GM19397 (cell line): ENCODE data around the gene POLR2E.
"Not testable (repeated sequence)": the region's sequence is repeated elsewhere in the genome, so short reads cannot be mapped to it uniquely, and the experiment has no call there.

Source experiments
- ATAC-seq: cut with Tn5 transposase; IDR thresholded peaks from one replicate; pipeline ENCODE4 v1.9.1; 2021; ENCODE audit warnings: mild to moderate bottlenecking, moderate library complexity; ENCODE audit not compliant: unreplicated experiment

POLR2E gene

GRCh38 chr19:1094978-1095701 is at the start of gene POLR2E:
Gene POLR2E (minus strand): TSS chr19:1095375. CDS start chr19:1095315, 60 bp downstream.
- ATAC-seq, result peak; percentile 87

- ATAC-seq, result no peak
These were observed 49.6 kb upstream of the POLR2E start for GRCh38 chr19:1144741-1145140.

GRCh38 chr19:1143828-1144399 is 48.7 kb upstream of the POLR2E start:
- no peak for ATAC-seq

DNA sequence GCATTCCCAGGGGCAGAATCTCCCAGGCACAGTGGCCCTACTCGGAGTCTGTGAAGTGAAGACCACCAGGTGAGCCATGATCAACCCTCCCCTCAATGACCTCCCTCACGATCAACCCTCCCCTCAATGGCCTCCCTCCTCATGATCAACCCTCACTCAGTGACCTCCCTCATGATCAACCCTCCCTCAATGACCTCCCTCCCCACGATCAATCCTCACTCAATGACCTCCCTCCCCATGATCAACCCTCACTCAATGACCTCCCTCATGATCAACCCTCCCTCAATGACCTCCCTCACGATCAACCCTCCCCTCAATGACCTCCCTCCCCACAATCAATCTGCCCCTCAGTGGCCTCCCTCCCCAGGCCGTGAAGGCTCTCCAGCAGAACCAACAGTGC is 46.8 kb upstream of the POLR2E start:
- ATAC-seq, result no peak

- ATAC-seq, result no peak
These were observed 45.3 kb upstream of the POLR2E start for GRCh38 chr19:1140272-1141027.

DNA sequence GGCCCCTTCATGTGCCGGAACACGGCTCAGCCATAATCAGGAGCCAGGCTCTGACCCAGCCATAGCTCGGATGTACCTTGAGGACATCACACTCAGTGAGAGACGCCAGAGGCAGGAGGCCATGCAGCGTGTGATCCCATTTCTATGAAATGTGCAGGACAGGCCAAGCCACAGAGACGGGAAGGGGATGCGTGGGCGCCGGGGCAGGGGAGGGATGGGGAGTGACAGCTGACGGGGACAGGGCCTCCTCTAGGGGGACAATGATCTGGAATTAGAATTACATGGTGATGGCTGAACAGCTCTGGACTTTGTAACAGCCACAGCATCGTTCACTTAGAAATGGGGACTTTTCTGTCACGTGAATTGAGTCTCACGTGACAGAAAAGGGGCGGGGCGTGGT is 44.0 kb upstream of the POLR2E start:
- no peak for ATAC-seq

DNA sequence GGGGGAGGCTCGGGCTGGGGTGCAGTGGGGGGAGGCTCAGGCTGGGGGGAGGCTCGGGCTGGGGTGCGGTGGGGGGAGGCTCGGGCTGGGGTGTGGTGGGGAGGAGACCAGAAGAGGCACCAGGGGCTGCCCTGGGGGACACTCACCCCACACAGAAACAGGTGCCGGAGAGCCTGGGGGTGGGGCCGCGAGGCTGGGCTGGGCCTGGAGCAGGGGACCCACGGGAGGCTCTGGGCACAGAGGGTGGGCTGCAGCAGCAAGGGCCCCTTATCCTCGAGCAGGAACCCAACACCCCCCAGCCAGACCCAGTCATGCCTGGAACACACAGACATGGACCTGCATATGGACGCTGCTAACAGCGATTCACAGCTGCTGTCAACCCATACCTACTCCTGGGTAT is 42.9 kb upstream of the POLR2E start:
- no peak for ATAC-seq

DNA sequence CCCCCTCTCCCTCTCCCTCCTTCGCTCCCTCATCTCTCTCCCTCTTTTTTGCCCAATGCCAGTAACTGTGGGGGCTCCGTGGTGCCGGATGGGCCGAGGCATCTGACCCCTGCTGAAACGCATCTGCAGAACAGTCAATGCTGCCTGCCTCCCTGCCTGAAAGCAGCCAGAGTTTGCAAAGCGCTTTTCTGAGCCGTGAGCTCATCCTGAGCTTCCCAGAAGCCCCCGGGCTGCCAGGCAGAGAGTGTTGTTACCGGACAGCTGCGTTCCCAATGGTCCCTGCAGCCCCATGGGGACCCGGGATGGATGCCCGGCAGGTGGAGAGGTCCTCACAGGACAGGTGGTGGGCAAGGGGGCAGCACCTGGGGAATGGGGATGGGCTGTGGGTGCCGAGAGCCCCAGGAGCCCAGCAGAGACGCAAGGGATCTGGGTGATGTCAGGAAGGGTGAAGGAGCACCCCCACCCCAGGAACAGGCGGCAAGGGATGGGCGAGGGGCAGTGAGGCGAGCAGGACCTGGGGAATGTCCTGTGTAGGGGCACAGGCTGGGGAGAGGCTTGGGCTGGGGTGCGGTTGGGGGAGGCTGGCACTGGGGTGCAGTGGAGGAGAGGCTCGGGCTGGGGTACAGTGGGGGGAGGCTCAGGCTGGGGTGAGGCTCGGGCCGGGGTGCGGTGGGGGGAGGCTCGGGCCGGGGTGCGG is 41.6 kb upstream of the POLR2E start:
- no peak for ATAC-seq

GRCh38 chr19:1136201-1136600 is 41.0 kb upstream of the POLR2E start:
- ATAC-seq, result no peak

GRCh38 chr19:1135454-1135853 is 40.3 kb upstream of the POLR2E start:
- ATAC-seq, result no peak

- ATAC-seq, result no peak
These were observed 39.3 kb upstream of the POLR2E start for GRCh38 chr19:1134431-1134830.

DNA sequence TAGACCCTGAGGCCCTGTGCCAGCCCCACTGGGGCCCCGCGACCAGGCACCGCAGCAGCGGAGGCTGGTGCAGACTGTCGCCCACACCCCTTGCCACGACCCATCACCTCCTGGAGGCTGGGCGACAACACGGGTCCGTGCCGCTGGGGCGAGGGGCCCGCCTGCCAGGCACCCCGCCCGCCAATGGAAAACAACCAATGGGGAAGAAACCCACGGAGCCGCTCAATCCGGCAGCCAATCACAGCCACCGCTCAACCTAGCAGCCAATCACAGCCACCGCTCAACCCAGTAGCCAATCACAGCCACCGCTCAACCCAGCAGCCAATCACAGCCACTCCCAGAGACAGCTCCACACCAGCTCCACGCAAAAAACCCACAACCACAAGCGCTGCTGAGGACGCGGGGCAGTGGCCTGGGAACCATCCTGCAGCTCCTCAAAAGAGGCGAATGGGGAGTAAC is 38.3 kb upstream of the POLR2E start:
- no peak for ATAC-seq

DNA sequence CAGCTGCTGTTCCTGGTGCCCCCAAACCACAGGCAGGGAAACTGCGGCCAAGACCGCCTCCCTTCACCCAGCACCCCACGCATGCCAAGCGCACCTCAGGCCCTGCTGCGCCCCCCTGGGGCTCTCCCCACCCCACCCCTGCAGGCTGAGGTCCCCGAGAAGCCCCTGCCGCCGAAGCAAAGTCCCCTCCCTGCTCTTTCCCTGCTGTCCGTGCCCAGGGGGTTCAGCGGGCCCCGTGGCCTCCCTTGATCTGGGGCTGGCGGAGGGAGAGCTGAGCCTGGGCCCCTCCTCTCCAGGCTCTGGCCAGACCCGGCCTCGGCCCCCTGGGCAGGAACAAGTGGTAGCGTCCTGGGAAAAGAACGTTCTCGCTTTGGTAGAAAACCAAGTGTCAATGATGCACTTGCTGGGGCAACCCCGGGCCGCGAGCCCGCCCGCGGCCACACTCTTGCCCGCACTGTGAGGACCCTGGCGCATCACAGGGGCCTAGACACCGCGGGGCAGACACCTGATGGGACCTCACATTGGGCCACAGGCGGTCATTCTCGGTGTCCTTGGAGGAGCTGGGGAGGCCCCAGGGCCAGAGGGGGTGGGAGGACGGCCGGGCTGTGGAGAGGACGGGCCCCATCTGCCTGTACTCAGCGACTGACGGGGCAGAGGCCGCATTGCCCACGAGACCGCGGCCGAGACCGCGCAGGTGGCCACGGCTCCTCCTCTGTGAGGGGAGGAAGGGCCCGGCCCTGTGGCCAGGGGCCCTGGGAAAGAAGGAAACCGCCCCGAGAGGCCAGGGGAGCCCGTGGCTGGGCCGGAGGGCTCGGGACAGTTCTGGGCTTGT is 37.6 kb upstream of the POLR2E start:
- ATAC-seq, result no peak

GRCh38 chr19:1131718-1132551 is 36.8 kb upstream of the POLR2E start:
- peak; percentile 40 for ATAC-seq

DNA sequence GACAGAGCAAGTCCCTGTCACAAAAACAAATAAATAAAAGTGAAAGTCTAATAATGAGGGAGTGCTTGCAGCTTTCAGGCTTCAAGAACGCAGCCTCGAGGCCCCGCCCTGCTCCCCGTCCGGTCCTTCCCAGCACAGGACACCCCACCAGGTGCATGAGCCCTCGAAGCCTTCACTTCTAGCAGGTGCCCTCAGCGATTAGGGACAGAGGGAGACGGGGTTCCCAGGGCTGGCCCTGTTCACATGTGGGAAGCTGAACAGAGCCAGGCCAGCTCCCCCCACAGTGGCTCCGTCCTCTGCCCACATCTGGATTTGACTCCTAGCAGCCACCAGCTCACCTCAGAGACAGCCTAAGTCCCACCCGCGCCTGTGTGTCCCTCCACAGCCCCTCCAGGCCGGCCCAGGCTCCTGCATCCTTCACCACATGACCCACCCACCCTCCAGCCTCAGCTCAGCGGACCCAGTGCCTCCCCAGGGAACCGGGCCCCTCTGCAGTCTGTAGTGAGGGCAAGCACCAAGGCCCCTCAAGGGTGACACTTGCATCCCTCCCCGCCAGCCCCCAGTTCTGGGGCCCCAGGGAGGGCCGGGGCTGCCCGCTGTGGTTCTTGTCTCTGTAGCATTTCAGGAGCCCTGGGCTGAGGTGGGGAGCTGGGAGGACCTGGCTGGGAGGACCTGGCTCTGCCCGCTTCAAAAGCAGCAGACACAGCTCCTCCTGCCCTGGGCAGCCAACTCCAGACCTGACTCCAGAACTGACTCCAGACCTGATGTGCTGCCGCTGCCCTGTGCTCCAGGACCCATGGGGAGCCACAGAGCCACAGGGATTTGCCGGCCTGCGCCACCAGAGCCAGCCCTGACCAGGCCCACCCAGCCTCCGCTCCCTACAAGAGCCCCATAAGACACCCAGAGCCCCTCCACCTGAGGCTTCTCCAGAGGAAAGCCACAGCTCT is 35.9 kb upstream of the POLR2E start:
- no peak for ATAC-seq

GRCh38 chr19:1129535-1129934 is 34.4 kb upstream of the POLR2E start:
- no peak for ATAC-seq

DNA sequence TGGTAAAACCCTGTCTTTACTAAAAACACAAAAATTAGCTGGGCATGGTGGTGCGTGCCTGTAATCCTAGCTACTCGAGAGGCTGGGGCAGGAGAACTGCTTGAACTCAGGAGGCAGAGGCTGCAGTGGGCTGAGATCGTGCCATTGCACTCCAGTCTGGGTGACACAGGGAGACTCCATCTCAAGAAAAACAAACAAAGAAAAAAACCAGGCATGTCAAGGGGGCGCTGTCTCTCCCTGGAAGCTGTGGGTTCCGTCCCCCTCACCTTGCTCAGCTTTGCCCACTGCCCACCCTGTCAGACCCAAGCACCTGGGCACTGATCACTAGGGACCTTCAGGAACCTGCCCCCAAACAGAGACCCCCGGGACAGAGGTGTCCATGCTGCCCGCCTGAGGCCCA is 33.9 kb upstream of the POLR2E start:
- ATAC-seq, result not testable (repeated sequence)

- ATAC-seq, result no peak
These were observed 32.9 kb upstream of the POLR2E start for GRCh38 chr19:1128106-1128505.
